ENCODE measurements around the gene ZNF444.

DNA sequence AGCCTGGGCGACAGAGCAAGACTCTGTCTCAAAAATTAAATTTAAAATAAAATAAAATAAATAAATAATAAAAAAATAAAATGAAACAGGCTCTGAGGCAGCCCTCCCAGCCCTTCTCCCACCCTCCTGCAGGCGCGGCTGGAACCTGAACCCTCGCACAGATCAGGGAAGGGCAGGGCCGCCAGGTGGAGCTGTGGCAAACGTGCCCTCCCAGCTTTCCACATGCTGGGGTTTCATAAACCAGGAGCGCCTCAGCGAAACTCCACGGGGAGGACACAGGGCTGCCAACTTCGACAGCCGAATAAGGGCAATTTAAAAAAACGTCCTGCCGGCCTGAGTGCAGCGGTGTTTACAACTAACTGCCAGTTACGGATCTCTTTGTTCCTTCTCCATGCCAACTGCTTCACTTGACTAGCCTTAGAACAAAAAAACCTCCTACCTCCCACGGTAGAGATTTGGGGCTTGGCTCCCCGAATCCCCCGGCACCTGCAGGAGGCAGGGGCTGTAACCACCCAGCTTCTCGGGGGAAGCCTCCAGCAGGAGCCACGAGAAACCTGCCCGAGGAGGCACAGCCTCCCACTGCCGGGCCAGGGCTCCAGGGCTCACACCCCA lies 35.9 kb upstream of the ZNF444 start:
- TF ChIP-seq SUZ12 (IDR thresholded peaks at IDR 0.05; ENCODE audit: extremely low read depth, insufficient read depth, insufficient read length) (no peak), ZNF274 (IDR thresholded peaks at IDR 0.05; ENCODE audit: low read depth, low read length) (no peak)
